HL-60/S4 treated with phorbol 12-myristate 13-acetate at 8.2 ng/mL for 4 days and 3 days (cell line): ENCODE data around the gene MAFF.

ENCODE experiments used
- in situ Hi-C: fragments of 300-500 bp; cut with MboI; formaldehyde crosslinking; loops from 2 replicates; pipeline ENCODE4 v1.15.0; 2022; ENCODE audit warnings: low sequenced_read_pairs

Gene MAFF

GRCh38 chr22:38203090-38203810, 1.5 kb downstream of the MAFF start:
- in situ Hi-C loops = no loop called here

- in situ Hi-C loops = no loop called here
These were observed 2.2 kb downstream of the MAFF start for GRCh38 chr22:38203855-38204514.

GRCh38 chr22:38204784-38205183, 3.0 kb downstream of the MAFF start:
- in situ Hi-C loops = no loop called here

- in situ Hi-C loops = no loop called here
These were observed 3.7 kb downstream of the MAFF start for GRCh38 chr22:38205261-38206128.

- in situ Hi-C loops = no loop called here
These were observed 6.2 kb downstream of the MAFF start for GRCh38 chr22:38207898-38208432.

GRCh38 chr22:38208551-38208968, 6.8 kb downstream of the MAFF start:
- in situ Hi-C loops = no loop called here

- in situ Hi-C loops = loop anchor here (5.0 kb wide), 1 partner anchor 99 kb away; the partner anchor contains the start of gene BAIAP2L2
These were observed 9.8 kb downstream of the MAFF start for GRCh38 chr22:38211556-38211955.

GRCh38 chr22:38212442-38212841, 10.6 kb downstream of the MAFF start:
- in situ Hi-C loops = loop anchor here (5.0 kb wide), 1 partner anchor 100 kb away; the partner anchor contains the start of gene BAIAP2L2

- in situ Hi-C loops = loop anchor here (5.0 kb wide), 1 partner anchor 101 kb away; the partner anchor contains the start of gene BAIAP2L2
These were observed 11.7 kb downstream of the MAFF start for GRCh38 chr22:38213319-38213989.

GRCh38 chr22:38213990-38214301, 12.2 kb downstream of the MAFF start:
- in situ Hi-C loops = loop anchor here (5.0 kb wide), 1 partner anchor 102 kb away; the partner anchor contains the start of gene BAIAP2L2

GRCh38 chr22:38214302-38215056, 12.7 kb downstream of the MAFF start:
- in situ Hi-C loops = loop anchor here (5.0 kb wide), 1 partner anchor 102 kb away; the partner anchor contains the start of gene BAIAP2L2

- in situ Hi-C loops = no loop called here
These were observed 13.6 kb downstream of the MAFF start for GRCh38 chr22:38215156-38216038.

GRCh38 chr22:38218661-38219622, 17.1 kb downstream of the MAFF start:
- in situ Hi-C loops = no loop called here

GRCh38 chr22:38219632-38220031, 17.8 kb downstream of the MAFF start:
- in situ Hi-C loops = no loop called here

GRCh38 chr22:38220163-38220562, 18.4 kb downstream of the MAFF start:
- in situ Hi-C loops = no loop called here

- in situ Hi-C loops = no loop called here
These were observed 19.0 kb downstream of the MAFF start for GRCh38 chr22:38220653-38221386.

GRCh38 chr22:38221407-38221806, 19.6 kb downstream of the MAFF start:
- in situ Hi-C loops = no loop called here
